ENCODE results near the gene VSIG8. TPM values are rescaled to one million over a fixed set of nuclear protein-coding genes. Genes with fewer than 3 reads are reported as not detected.

Gene VSIG8
- total and polyA plus RNA-seq, 2 donors (not counting 3 experiments of a cell fraction or from before 2014, with no cell fraction given), result not detected

DNA sequence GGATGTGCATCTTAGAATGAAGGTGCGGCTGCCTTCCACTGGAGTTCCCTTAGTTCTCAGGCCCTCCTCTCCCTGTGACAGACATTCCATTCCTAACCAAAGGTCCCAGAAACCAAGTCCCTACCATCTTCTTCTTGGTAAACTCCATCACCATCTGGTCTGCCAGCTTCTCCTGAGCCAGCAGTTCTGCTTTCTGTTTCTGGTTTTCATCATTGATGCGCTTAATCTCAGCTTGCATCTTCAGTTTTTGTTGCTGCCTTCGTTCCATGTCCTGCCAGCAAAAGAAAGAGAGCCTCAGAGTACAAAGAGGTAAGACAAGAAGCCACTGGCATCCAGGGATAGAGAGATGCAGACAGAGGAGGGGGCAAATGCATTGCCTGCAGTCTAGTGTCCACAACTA lies 18.0 kb upstream of the VSIG8 start:
- Histone ChIP-seq H3K9ac (replicated peaks; ENCODE audit: extremely low read depth, insufficient read depth, low read length) (no peak overlapping the region), H3K4me1 (ENCODE audit: control insufficient read depth, extremely low read depth, insufficient read depth, low read length) (peaks cover 16% of the 10 kb centered on the region), H3K27ac (ENCODE audit: insufficient read depth, low read depth, low read length) (no peak overlapping the region), H4K20me1 (replicated peaks; ENCODE audit: control insufficient read depth, extremely low read depth, insufficient read depth, low read length) (no peaks in the 10 kb centered on the region), H3K79me2 (ENCODE audit: control insufficient read depth, insufficient read depth, low read length) (no peaks in the 10 kb centered on the region), H3K4me2 (ENCODE audit: insufficient read depth, low read length) (no peak overlapping the region), H2AFZ (ENCODE audit: low read depth, low read length) (no peak overlapping the region), H3K9me3 (replicated peaks; ENCODE audit: control insufficient read depth, insufficient read depth, low read length) (no peaks in the 10 kb centered on the region), H3K27me3 (ENCODE audit: control insufficient read depth in 2 of 2, insufficient read depth in 2 of 2, low read length in 2 of 2) (no peaks in the 10 kb centered on the region), H3K9me1 (replicated peaks; ENCODE audit: control insufficient read depth, extremely low read depth, insufficient read depth, low read length) (no peaks in the 10 kb centered on the region), H3K4me3 (replicated peaks in 1 of 3; ENCODE audit: insufficient read depth in 1 of 3, low read depth in 1 of 3, low read length in 3 of 3) (no peak overlapping the region), H3K36me3 (ENCODE audit: control insufficient read depth in 2 of 2, extremely low read depth in 1 of 2, insufficient read depth in 2 of 2, low read length in 2 of 2) (no peaks in the 10 kb centered on the region)
- TF ChIP-seq, protein P1, sequence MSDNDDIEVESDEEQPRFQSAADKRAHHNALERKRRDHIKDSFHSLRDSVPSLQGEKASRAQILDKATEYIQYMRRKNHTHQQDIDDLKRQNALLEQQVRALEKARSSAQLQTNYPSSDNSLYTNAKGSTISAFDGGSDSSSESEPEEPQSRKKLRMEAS (IDR thresholded peaks at IDR 0.05; ENCODE audit: insufficient read depth, insufficient read length), result no peak
- TF ChIP-seq EZH2 (IDR thresholded peaks at IDR 0.05; ENCODE audit: borderline replicate concordance, low read depth, low read length, severe bottlenecking) (no peak), MYC (IDR thresholded peaks at IDR 0.05; ENCODE audit: low read depth, low read length) (no peak), GATA2 (IDR thresholded peaks at IDR 0.05; ENCODE audit: insufficient read depth, insufficient read length, low read depth, low read length) (no peak), JUN (IDR thresholded peaks at IDR 0.05; ENCODE audit: borderline replicate concordance, insufficient read depth, insufficient read length, low read depth) (no peak), POLR2AphosphoS5 (IDR thresholded peaks at IDR 0.05; ENCODE audit: insufficient read depth, low read depth, low read length) (no peak), FOS (IDR thresholded peaks at IDR 0.05; ENCODE audit: borderline replicate concordance, insufficient read depth, low read length) (no peak), POLR2A (IDR thresholded peaks at IDR 0.05; ENCODE audit: low read depth, low read length) (no peak)
- TF ChIP-seq, protein P2, sequence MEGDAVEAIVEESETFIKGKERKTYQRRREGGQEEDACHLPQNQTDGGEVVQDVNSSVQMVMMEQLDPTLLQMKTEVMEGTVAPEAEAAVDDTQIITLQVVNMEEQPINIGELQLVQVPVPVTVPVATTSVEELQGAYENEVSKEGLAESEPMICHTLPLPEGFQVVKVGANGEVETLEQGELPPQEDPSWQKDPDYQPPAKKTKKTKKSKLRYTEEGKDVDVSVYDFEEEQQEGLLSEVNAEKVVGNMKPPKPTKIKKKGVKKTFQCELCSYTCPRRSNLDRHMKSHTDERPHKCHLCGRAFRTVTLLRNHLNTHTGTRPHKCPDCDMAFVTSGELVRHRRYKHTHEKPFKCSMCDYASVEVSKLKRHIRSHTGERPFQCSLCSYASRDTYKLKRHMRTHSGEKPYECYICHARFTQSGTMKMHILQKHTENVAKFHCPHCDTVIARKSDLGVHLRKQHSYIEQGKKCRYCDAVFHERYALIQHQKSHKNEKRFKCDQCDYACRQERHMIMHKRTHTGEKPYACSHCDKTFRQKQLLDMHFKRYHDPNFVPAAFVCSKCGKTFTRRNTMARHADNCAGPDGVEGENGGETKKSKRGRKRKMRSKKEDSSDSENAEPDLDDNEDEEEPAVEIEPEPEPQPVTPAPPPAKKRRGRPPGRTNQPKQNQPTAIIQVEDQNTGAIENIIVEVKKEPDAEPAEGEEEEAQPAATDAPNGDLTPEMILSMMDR (IDR thresholded peaks at IDR 0.05; ENCODE audit: extremely low read depth in 1 of 2, insufficient read depth in 1 of 2, low read depth in 1 of 2, low read length in 2 of 2), result no peak
- BruUV-seq (replicated peaks), result no TSS peak
- CTCF ChIA-PET, result interaction anchor here (0.6 to 5.0 kb wide), 7 partner anchors 10 to 682 kb away, joined by 3 to 36 read pairs (median 4); partner anchors contain the start of gene VSIG8
- FAIRE-seq, result no peak
- DNase-seq (ENCODE audit: low read depth, low spot score), result no peak
- dilution Hi-C loops (cut with MboI; ENCODE audit: extremely low pct_ligation_motif_present, low sequenced_read_pairs) (no loop called here), intact Hi-C loops (cut with micrococcal nuclease) (no loop called here)
- POLR2A ChIA-PET, result no interaction called here
